HCT116 (cell line): ENCODE results near the gene CSPG4. TPM values are rescaled to one million over a fixed set of nuclear protein-coding genes. Genes with fewer than 3 reads are reported as not detected.

Source experiments
- ATAC-seq: fragments of 200-7000 bp; cut with Tn5 transposase; 2 replicates; pipeline ENCODE4 v1.9.1; 2020; ENCODE audit warnings: mild to moderate bottlenecking, moderate library complexity
- BruUV-seq: library from RNA; stranded (reverse); fragments of 400-500 nt; replicated peaks from 2 replicates; lab custom pipeline; 2021; lab: Mats Ljungman, UMichigan
- CTCF ChIA-PET: fragments of 300-600 bp; sonication (Branson Sonifier 250); formaldehyde crosslinking; loops from one replicate; lab custom pipeline; 2021; ENCODE audit warnings: antibody characterized with exemption; lab: Charles Lee
- POLR2A ChIA-PET: fragments of 300-600, 350-600 bp; sonication (Branson Sonifier 250); formaldehyde crosslinking; loops from one replicate; lab custom pipeline; 2021; ENCODE audit warnings: antibody characterized with exemption; lab: Charles Lee
- RAD21 ChIA-PET, 2 experiments: fragments of 300-600 bp; sonication (Branson Sonifier 250); formaldehyde crosslinking; loops; one replicate each; lab custom pipeline; 2023; ENCODE audit warnings: low total read pairs in 2 of 2; ENCODE audit not compliant: uncharacterized antibody in 2 of 2, unreplicated experiment in 2 of 2, low non-redundant PET in 1 of 2; lab: Charles Lee
- DNase-seq: peaks from one replicate; pipeline ENCODE4 v3.0.0-alpha.2; 2010; ENCODE audit warnings: low read depth, low spot score
- H2AFZ ChIP-seq: fragments of 200-600 bp; shearing (Covaris generic), sonication (generic); 2 replicates; pipeline ENCODE4 v1.6.1; 2017; ENCODE audit warnings: low read depth, mixed run types, mixed read lengths, antibody characterized with exemption, low read length; ENCODE audit not compliant: poor library complexity, severe bottlenecking
- H3K27ac ChIP-seq: 2 replicates; pipeline ENCODE4 v1.5.1; 2012; ENCODE audit warnings: low read depth, low read length
- H3K27me3 ChIP-seq: fragments of 200-600 bp; sonication (generic); 2 replicates; pipeline ENCODE4 v1.6.1; 2016; ENCODE audit warnings: mixed run types, low read length, mixed read lengths; ENCODE audit not compliant: insufficient read depth
- H3K36me3 ChIP-seq, 2 experiments: fragments of 200-500 bp in 1 of 2; fragments of 200-600 bp in 1 of 2; sonication (Bioruptor generic) in 1 of 2; sonication (generic) in 1 of 2; 2 replicates each; pipeline versions ENCODE4 v1.5.1 to v1.6.1; 2014 to 2016; ENCODE audit warnings: low read length in 2 of 2, inconsistent platforms in 1 of 2, mixed read lengths in 1 of 2, mixed run types in 1 of 2; ENCODE audit not compliant: insufficient read depth in 2 of 2, control insufficient read depth in 1 of 2
- H3K4me1 ChIP-seq, 2 experiments: fragments of 200-600 bp in 1 of 2; sonication (generic) in 1 of 2; 2 replicates each; pipeline versions ENCODE4 v1.5.1 to v1.6.1; 2012 to 2017; ENCODE audit warnings: low read length in 2 of 2, inconsistent platforms in 1 of 2, mild to moderate bottlenecking in 1 of 2, mixed read lengths in 1 of 2, mixed run types in 1 of 2, moderate library complexity in 1 of 2; ENCODE audit not compliant: insufficient read depth in 2 of 2, control insufficient read depth in 1 of 2
- H3K4me2 ChIP-seq: fragments of 200-600 bp; sonication (generic); 2 replicates; pipeline ENCODE4 v1.6.1; 2017; ENCODE audit warnings: mixed run types, low read length, mixed read lengths
- H3K4me3 ChIP-seq, 2 experiments: fragments of 200-600 bp in 1 of 2; sonication (generic) in 1 of 2; replicated peaks in 1 of 2; 2 replicates each; pipeline ENCODE4 v1.5.1; 2011 to 2016; ENCODE audit warnings: low read length in 2 of 2, control low read depth in 1 of 2, low read depth in 1 of 2, mild to moderate bottlenecking in 1 of 2, mixed read lengths in 1 of 2, mixed run types in 1 of 2
- H3K79me2 ChIP-seq: fragments of 200-600 bp; sonication (generic); 2 replicates; pipeline ENCODE4 v1.6.1; 2017; ENCODE audit warnings: mild to moderate bottlenecking, mixed run types, low read length, moderate library complexity, mixed read lengths; ENCODE audit not compliant: insufficient read depth
- H3K9ac ChIP-seq: fragments of 200-600 bp; sonication (generic); 2 replicates; pipeline ENCODE4 v1.6.1; 2016; ENCODE audit warnings: low read length, mixed read lengths
- H3K9me2 ChIP-seq: fragments of 200-600 bp; sonication (generic), shearing (Covaris generic); 2 replicates; pipeline ENCODE4 v1.6.1; 2017; ENCODE audit warnings: mixed run types, mild to moderate bottlenecking, moderate library complexity; ENCODE audit not compliant: insufficient read depth
- H3K9me3 ChIP-seq, 2 experiments: fragments of 200-500 bp in 1 of 2; fragments of 200-600 bp in 1 of 2; sonication (Bioruptor generic) in 1 of 2; sonication (generic) in 1 of 2; 2 replicates each; pipeline ENCODE4 v1.6.1; 2014 to 2017; ENCODE audit warnings: low read length in 2 of 2, mixed read lengths in 2 of 2, inconsistent platforms in 1 of 2, low read depth in 1 of 2, mild to moderate bottlenecking in 1 of 2, mixed run types in 1 of 2, moderate library complexity in 1 of 2; ENCODE audit not compliant: control insufficient read depth in 1 of 2, insufficient read depth in 1 of 2
- H4K20me1 ChIP-seq: fragments of 200-600 bp; sonication (generic), shearing (Covaris generic); 2 replicates; pipeline ENCODE4 v1.6.1; 2017; ENCODE audit warnings: mixed run types, mild to moderate bottlenecking, moderate library complexity; ENCODE audit not compliant: insufficient read depth
- CBX3 ChIP-seq: IDR thresholded peaks from 2 replicates; pipeline ENCODE4 v1.6.1; 2012; ENCODE audit warnings: low read depth
- ELF1 ChIP-seq: IDR thresholded peaks from 2 replicates; pipeline ENCODE4 v1.6.1; 2012; ENCODE audit warnings: low read depth, borderline replicate concordance
- MAX ChIP-seq: IDR thresholded peaks from 2 replicates; pipeline ENCODE4 v1.6.1; 2012
- RAD21 ChIP-seq: IDR thresholded peaks from 2 replicates; pipeline ENCODE4 v1.6.1; 2012; ENCODE audit warnings: low read depth, mild to moderate bottlenecking
- intact Hi-C: fragments of 100-400 bp; cut with micrococcal nuclease; formaldehyde crosslinking; loops from 2 replicates; pipeline ENCODE4 v1.10.0; 2022
- total RNA-seq: library from RNA; stranded (reverse); gene quantifications from one replicate; pipeline ENCODE4 v1.2.1, GENCODE V29; 2021; ENCODE audit not compliant: unreplicated experiment

The CSPG4 gene
- total RNA-seq, 1 experiment from 2014 or later: 18.1 TPM

GRCh38 chr15:75688278-75688557 is 24.4 kb downstream of the CSPG4 start:
- intact Hi-C loops: no loop called here
- Histone ChIP-seq H4K20me1 (no peaks in the 10 kb centered on the region), H3K9ac (no peak overlapping the region), H3K4me3 (no peak overlapping the region), H3K36me3 (no peaks in the 10 kb centered on the region), H3K4me1 (no peaks in the 10 kb centered on the region; a peak in 1 of 4 replicates), H3K27ac (no peak overlapping the region), H3K9me3 (no peaks in the 10 kb centered on the region), H2AFZ (no peak overlapping the region), H3K9me2 (no peaks in the 10 kb centered on the region), H3K27me3 (no peaks in the 10 kb centered on the region), H3K4me2 (no peak overlapping the region), H3K79me2 (no peaks in the 10 kb centered on the region)
- ChIA-PET POLR2A (no interaction called here), RAD21 (no interaction called here), CTCF (no interaction called here)
- BruUV-seq: no TSS peak
- DNase-seq (no peak), ATAC-seq (no peak)
- no peak for TF ChIP-seq MAX

GRCh38 chr15:75687486-75688277 is 25.0 kb downstream of the CSPG4 start:
- Histone ChIP-seq H3K9ac (no peak overlapping the region), H3K36me3 (no peaks in the 10 kb centered on the region), H3K27ac (no peak overlapping the region), H2AFZ (no peak overlapping the region), H3K9me2 (no peaks in the 10 kb centered on the region), H3K4me3 (no peak overlapping the region), H3K4me1 (no peaks in the 10 kb centered on the region; a peak in 1 of 4 replicates), H3K9me3 (no peaks in the 10 kb centered on the region), H4K20me1 (no peaks in the 10 kb centered on the region), H3K27me3 (no peaks in the 10 kb centered on the region), H3K4me2 (no peak overlapping the region), H3K79me2 (no peaks in the 10 kb centered on the region)
- ChIA-PET POLR2A (no interaction called here), CTCF (no interaction called here), RAD21 (no interaction called here)
- TF ChIP-seq ELF1 (no peak), CBX3 (no peak), RAD21 (no peak)
- DNase-seq (no peak), ATAC-seq (no peak)
- BruUV-seq: no TSS peak
- intact Hi-C loops: no loop called here
